Measurements from ENCODE around the gene CPM. TPM values are rescaled to one million over a fixed set of nuclear protein-coding genes. Genes with fewer than 3 reads are reported as not detected.
"Not testable (repeated sequence)": the region's sequence is repeated elsewhere in the genome, so short reads cannot be mapped to it uniquely, and the experiment has no call there.

Gene CPM
- total RNA-seq, 1 donor from 2014 or later, result 41.7 TPM

DNA sequence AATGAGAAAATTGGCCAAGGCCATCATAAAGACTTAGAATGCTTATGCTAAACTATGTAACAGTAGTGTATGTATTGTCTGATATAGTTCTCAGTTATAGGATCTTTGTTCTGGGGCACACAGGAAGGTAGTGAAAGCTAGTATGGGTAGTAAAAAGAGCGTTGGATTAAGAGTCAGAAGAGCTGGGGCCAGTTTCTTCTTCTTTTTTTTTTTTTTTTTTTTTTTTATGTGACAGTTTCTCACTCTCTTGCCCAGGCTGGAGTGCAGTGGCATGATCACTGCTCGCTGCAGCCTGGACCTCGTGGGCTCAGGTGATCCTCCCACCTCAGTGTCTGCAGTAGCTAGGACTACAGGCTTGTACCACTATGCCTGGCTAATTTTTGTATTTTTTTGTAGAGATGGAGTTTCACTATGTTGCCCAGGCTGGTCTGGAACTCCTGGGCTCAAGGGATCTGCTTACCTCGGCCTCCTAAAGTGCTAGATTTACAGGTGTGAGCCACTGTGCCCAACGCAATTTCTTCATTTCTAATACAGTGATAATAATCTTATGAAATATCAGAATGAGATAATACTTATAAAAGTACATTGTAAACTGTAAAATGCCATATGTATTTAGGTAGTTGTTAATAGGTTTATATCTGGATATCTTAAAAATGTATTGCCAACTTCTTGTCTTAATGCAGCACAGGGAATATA lies 117.6 kb downstream of the CPM start:
- no peak overlapping the region for H3K4me3 ChIP-seq (ENCODE audit: low read depth, low read length)
- TF ChIP-seq, protein P1, sequence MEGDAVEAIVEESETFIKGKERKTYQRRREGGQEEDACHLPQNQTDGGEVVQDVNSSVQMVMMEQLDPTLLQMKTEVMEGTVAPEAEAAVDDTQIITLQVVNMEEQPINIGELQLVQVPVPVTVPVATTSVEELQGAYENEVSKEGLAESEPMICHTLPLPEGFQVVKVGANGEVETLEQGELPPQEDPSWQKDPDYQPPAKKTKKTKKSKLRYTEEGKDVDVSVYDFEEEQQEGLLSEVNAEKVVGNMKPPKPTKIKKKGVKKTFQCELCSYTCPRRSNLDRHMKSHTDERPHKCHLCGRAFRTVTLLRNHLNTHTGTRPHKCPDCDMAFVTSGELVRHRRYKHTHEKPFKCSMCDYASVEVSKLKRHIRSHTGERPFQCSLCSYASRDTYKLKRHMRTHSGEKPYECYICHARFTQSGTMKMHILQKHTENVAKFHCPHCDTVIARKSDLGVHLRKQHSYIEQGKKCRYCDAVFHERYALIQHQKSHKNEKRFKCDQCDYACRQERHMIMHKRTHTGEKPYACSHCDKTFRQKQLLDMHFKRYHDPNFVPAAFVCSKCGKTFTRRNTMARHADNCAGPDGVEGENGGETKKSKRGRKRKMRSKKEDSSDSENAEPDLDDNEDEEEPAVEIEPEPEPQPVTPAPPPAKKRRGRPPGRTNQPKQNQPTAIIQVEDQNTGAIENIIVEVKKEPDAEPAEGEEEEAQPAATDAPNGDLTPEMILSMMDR (conservative IDR thresholded peaks at IDR 0.05; ENCODE audit: low read depth, low read length), result no peak
- no peak for DNase-seq (ENCODE audit: low read depth)

DNA sequence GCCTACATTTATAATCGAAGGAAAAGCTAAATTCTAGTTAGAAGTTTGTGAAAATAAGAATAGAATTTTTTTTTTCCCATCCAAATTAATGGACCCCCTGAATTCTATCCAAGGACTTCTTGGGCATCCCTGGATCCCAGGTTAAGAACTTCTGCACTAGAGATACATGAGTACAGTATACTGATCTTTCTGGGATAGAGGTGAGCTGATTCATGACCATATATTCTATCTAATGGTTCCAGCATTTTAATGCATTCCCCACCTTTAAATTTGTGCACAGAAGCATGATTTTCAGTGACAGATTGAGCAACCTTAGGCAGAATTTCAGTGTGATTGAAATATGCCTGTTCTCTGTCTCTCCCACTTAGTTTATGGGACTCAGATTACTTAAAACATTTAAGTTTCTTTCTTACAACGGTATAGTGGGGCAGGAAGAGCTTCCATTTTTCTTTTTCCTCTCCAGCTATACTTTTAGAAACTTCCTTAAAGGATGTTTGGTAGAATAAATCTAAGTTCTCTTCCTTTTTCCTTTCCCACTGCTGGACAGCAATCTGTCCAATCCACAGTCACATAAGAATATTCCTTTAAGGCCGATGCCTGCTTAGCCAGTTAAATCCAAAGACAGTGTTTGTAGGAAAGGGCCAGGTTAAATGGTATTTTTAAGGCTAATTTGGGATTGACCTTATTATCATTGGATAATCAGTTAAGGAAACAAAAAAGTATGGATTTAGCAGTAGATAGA lies 118.3 kb downstream of the CPM start:
- no peak overlapping the region for H3K4me3 ChIP-seq (ENCODE audit: low read depth, low read length)
- TF ChIP-seq, protein P1 (conservative IDR thresholded peaks at IDR 0.05; ENCODE audit: low read depth, low read length), result no peak
- no peak for DNase-seq (ENCODE audit: low read depth)

DNA sequence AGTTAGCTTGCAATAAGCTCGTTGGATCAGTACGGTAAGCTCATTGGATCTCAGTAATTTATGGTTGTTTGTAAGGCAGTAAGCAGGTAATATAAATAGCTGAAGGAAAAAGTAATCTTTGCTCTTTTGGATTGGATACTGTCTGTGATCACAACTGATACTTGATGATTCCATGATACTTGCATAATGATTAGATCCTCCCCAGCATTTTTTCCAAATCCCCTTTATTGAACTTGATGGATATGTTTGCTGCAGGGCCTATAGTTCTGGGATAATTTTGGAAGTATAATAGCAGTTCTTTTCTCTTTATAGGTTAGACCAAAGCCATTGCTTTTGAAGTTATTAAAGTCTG lies 119.8 kb downstream of the CPM start:
- TF ChIP-seq, protein P1 (conservative IDR thresholded peaks at IDR 0.05; ENCODE audit: low read depth, low read length), result no peak
- DNase-seq (ENCODE audit: low read depth), result no peak
- H3K4me3 ChIP-seq (ENCODE audit: low read depth, low read length), result peak overlapping the region; percentile 29

DNA sequence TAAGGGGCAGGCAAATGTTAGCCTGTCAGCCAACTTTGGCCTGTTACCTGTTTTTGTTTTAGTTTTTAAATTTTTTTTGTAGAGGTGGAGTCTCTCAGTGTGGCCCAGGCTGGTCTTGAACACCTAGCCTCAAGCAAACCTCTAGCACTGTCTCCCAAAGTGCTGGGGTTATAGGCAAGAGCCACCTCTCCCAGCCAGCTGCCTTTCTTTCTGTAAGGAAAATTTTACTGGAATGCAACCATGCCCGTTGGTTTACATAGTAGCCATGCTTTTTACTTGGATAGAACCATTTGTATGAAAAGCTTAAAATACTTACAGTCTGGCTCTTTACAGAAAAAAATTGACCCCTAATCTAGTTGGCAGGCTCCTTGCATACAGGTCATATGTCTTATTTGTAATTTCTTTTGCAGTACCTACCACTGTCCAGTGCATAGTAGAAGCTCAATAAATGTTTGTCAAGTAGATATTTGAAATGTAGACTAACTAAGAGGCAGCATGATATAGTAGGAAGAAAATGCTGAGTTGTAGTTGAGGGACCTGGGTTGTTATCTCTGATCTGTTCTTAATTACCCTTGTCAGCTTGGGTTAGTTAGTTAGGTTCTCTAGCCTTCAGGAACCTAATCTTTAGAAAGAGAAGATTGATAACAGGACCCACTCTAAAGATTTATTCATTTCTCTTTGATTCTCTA lies 120.3 kb downstream of the CPM start:
- peak overlapping the region; percentile 29 for H3K4me3 ChIP-seq (ENCODE audit: low read depth, low read length)
- no peak for DNase-seq (ENCODE audit: low read depth)
- TF ChIP-seq, protein P1 (conservative IDR thresholded peaks at IDR 0.05; ENCODE audit: low read depth, low read length), result no peak

DNA sequence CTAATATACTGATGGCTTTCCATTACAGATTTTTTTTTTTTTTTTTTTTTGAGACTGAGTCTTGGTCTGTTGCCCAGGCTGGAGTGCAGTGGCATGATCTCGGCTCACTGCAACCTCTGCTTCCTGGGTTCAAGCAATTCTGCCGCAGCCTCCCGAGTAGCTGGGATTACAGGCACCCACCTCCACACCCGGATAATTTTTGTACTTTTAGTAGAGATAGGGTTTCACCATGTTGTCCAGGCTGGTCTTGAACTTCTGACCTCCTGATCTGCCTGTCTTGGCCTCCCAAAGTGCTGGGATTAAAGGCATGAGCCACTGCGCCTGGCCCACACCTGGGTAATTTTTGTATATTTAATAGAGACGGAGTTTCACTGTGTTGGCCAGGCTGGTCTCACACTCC lies 121.4 kb downstream of the CPM start:
- not testable (repeated sequence) for DNase-seq (ENCODE audit: low read depth)

DNA sequence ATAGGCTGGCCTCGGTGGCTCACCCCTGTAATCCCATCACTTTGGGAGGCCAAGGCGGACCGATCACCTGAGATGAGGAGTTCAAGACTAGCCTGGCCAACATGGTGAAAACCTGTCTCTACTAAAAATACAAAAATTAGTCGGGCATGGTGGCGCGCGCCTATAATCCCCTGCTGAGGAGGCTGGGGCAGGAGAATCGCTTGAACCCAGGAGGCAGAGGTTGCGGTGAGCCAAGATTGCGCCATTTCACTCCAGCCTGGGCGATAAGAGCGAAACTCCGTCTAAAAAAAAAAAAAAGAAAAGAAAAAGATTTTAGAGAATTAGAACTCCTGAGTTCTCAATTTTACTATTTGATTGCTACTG lies 123.0 kb downstream of the CPM start:
- peak overlapping the region; percentile 99 for H3K4me3 ChIP-seq (ENCODE audit: low read depth, low read length)
- not testable (repeated sequence) for DNase-seq (ENCODE audit: low read depth)

More for the DNA sequence above, 121.4 kb downstream of the CPM start:
- peak overlapping the region; percentile 99 for H3K4me3 ChIP-seq (ENCODE audit: low read depth, low read length)

DNA sequence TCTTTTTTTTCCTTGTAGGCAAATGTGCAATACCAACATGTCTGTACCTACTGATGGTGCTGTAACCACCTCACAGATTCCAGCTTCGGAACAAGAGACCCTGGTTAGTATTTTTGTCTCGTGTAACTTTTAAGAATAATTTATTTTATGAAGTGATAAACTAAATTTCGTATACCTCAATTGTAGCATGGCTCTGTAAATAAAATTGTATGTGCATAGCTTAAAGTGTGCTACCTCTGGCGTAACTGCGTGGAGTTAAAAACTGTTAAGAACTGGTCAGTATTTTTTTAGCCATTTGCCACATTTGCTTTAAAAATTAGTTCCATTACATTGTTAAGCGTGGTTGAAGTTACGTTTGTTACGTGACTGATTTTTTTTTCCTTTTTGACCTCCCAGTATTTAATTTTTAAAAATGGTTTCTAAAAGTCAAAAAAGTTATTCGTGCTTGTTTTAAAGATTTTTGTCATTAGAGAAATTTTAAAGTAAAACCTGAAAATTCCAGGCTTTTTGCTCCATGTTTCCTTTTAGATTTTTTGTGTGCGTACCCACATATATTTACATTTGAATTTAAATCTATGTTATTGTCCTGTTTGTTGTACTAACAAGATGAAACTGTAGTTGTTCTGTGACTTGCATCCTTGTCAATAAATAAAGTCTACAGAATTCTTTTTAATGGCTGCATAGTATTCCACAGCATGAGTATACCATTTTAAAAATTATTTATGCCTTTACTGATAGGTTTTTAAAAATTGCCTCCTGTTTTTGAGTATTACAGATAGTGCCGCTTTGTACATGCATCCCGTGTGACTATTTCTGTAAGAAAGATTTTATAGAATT lies 123.6 kb downstream of the CPM start:
- peak overlapping the region; percentile 99 for H3K4me3 ChIP-seq (ENCODE audit: low read depth, low read length)
- TF ChIP-seq, protein P1 (conservative IDR thresholded peaks at IDR 0.05; ENCODE audit: low read depth, low read length), result no peak
- DNase-seq (ENCODE audit: low read depth), result no peak
